GM12878 (cell line): ENCODE data around the gene EGFL8. TPM values are rescaled to one million over a fixed set of nuclear protein-coding genes. Genes with fewer than 3 reads are reported as not detected.

ENCODE experiments used
- ATAC-seq: fragments of 200-7000 bp; cut with Tn5 transposase; 3 replicates; pipeline ENCODE4 v1.9.1; 2020; ENCODE audit warnings: mild to moderate bottlenecking, moderate library complexity
- BruUV-seq: library from RNA; stranded (reverse); fragments of 400-500 nt; replicated peaks from 2 replicates; lab custom pipeline; 2021; lab: Mats Ljungman, UMichigan
- CTCF ChIA-PET: fragments of 300-600 bp; sonication (Branson Sonifier 250); formaldehyde crosslinking; extraction: SDS; loops from one replicate; lab custom pipeline; 2021; ENCODE audit warnings: inconsistent platforms; lab: Yijun Ruan, JAX
- POLR2A ChIA-PET: fragments of 350-600 bp; formaldehyde crosslinking; extraction: SDS; loops from one replicate; lab custom pipeline; 2021; ENCODE audit warnings: inconsistent platforms; lab: Charles Lee
- RAD21 ChIA-PET: fragments of 300-600 bp; sonication (Branson Sonifier 250); formaldehyde crosslinking; loops from one replicate; lab custom pipeline; 2023; ENCODE audit warnings: antibody characterized with exemption; ENCODE audit not compliant: unreplicated experiment; lab: Charles Lee
- SMC1A ChIA-PET: fragments of 300-600 bp; sonication (Branson Sonifier 250); formaldehyde crosslinking; loops from one replicate; lab custom pipeline; 2023; ENCODE audit not compliant: unreplicated experiment, uncharacterized antibody; lab: Charles Lee
- DNase-seq: peaks from one replicate; pipeline ENCODE4 v3.0.0-alpha.2; 2011; ENCODE audit warnings: low read depth, low spot score
- FAIRE-seq: peaks from 3 replicates; lab custom pipeline; 2011; peaks lifted over from hg19 to GRCh38; lab: Jason Lieb, UNC
- H2AFZ ChIP-seq: 2 replicates; pipeline ENCODE4 v1.6.0; 2011; ENCODE audit warnings: low read depth, low read length, control low read depth; ENCODE audit not compliant: control insufficient read depth
- H3K27ac ChIP-seq: 2 replicates; pipeline ENCODE4 v1.5.1; 2011; ENCODE audit warnings: control low read depth; ENCODE audit not compliant: control insufficient read depth, insufficient read depth
- H3K27me3 ChIP-seq, 2 experiments: replicated peaks in 1 of 2; 2 replicates each; pipeline versions ENCODE4 v1.6.0 to v1.6.1; 2011; ENCODE audit warnings: low read length in 1 of 2; ENCODE audit not compliant: control insufficient read depth in 2 of 2, insufficient read depth in 2 of 2
- H3K36me3 ChIP-seq, 2 experiments: 2 replicates each; pipeline ENCODE4 v1.5.1; 2011; ENCODE audit warnings: low read length in 1 of 2; ENCODE audit not compliant: control insufficient read depth in 2 of 2, insufficient read depth in 2 of 2
- H3K4me1 ChIP-seq: 2 replicates; pipeline ENCODE4 v1.6.1; 2011; ENCODE audit warnings: mild to moderate bottlenecking, low read length, moderate library complexity, mixed read lengths; ENCODE audit not compliant: control insufficient read depth, insufficient read depth
- H3K4me2 ChIP-seq: 2 replicates; pipeline ENCODE4 v1.6.0; 2011; ENCODE audit warnings: control low read depth; ENCODE audit not compliant: control insufficient read depth, insufficient read depth
- H3K4me3 ChIP-seq: fragments of 200-600 bp; sonication (generic); 2 replicates; pipeline ENCODE4 v1.5.1; 2016
- H3K79me2 ChIP-seq: 2 replicates; pipeline ENCODE4 v1.6.0; 2011; ENCODE audit warnings: low read length; ENCODE audit not compliant: control insufficient read depth, insufficient read depth
- H3K9ac ChIP-seq: 2 replicates; pipeline ENCODE4 v1.8.0; 2011; ENCODE audit warnings: low read length, control low read depth, mixed read lengths; ENCODE audit not compliant: control insufficient read depth, insufficient read depth
- H3K9me3 ChIP-seq: replicated peaks from 3 replicates; pipeline ENCODE4 v1.5.1; 2011; ENCODE audit warnings: mild to moderate bottlenecking, low read length; ENCODE audit not compliant: control insufficient read depth, insufficient read depth
- H4K20me1 ChIP-seq: 2 replicates; pipeline ENCODE4 v1.6.0; 2011; ENCODE audit not compliant: control insufficient read depth, insufficient read depth
- ASH2L ChIP-seq: fragments of 300-600, 200-600 bp; sonication (generic); IDR thresholded peaks from 2 replicates; pipeline ENCODE4 v1.6.1; 2017; ENCODE audit warnings: low read depth, mild to moderate bottlenecking, borderline replicate concordance
- ATF7 ChIP-seq: fragments of 450-650 bp; IDR thresholded peaks from 2 replicates; pipeline ENCODE4 v1.6.1; 2016; ENCODE audit warnings: low read depth, mild to moderate bottlenecking
- BMI1 ChIP-seq: fragments of 450-650 bp; IDR thresholded peaks from 2 replicates; pipeline ENCODE4 v1.6.1; 2016; ENCODE audit warnings: mild to moderate bottlenecking, moderate library complexity, borderline replicate concordance
- CHD1 ChIP-seq: IDR thresholded peaks from 2 replicates; pipeline ENCODE4 v1.6.1; 2012; ENCODE audit warnings: low read depth, low read length, improper control_type of control experiment
- EP300 ChIP-seq, 2 experiments: fragments of 150-350 bp in 1 of 2; IDR thresholded peaks; 2 replicates each; pipeline ENCODE4 v1.6.1; 2011 to 2012; ENCODE audit warnings: low read depth in 2 of 2, low read length in 2 of 2, borderline replicate concordance in 1 of 2, improper control_type of control experiment in 1 of 2, inconsistent platforms in 1 of 2; ENCODE audit not compliant: control insufficient read depth in 1 of 2
- HDAC6 ChIP-seq: fragments of 200-600 bp; sonication (generic); IDR thresholded peaks from one replicate; pipeline ENCODE4 v1.8.0; 2017; ENCODE audit warnings: antibody characterized with exemption; ENCODE audit not compliant: unreplicated experiment
- HDGF ChIP-seq: fragments of 450-650 bp; IDR thresholded peaks from 2 replicates; pipeline ENCODE4 v1.6.1; 2016; ENCODE audit warnings: antibody characterized with exemption
- RFX5 ChIP-seq: IDR thresholded peaks from 2 replicates; pipeline ENCODE4 v1.6.1; 2011; ENCODE audit warnings: low read depth, low read length, improper control_type of control experiment
- RUNX3 ChIP-seq: IDR thresholded peaks from 2 replicates; pipeline ENCODE4 v1.6.1; 2012; ENCODE audit warnings: low read length, inconsistent platforms
- SUZ12 ChIP-seq: fragments of 200-600 bp; sonication (generic); IDR thresholded peaks from one replicate; pipeline ENCODE4 v1.6.1; 2018; ENCODE audit warnings: antibody characterized with exemption, mild to moderate bottlenecking; ENCODE audit not compliant: unreplicated experiment
- WGBS: methylation state at CpG from one replicate; pipeline ENCODE4 v1.1.6; 2016; ENCODE audit warnings: low lambda C conversion rate; ENCODE audit not compliant: insufficient replicate concordance, insufficient coverage; ENCODE audit errors: missing lambda C conversion rate; 5-methylcytosine and 5-hydroxymethylcytosine counted together
- in situ Hi-C: fragments of 300-500 bp; cut with MboI; formaldehyde crosslinking; loops from 9 replicates; pipeline ENCODE4 v1.14.3; 2018; ENCODE audit warnings: mixed read lengths
- intact Hi-C: fragments of 100-400 bp; cut with micrococcal nuclease; formaldehyde crosslinking; loops from one replicate; pipeline ENCODE4 v1.14.2; 2022; ENCODE audit not compliant: unreplicated experiment
- polyA plus RNA-seq, 11 experiments: library from polyadenylated mRNA; depleted of rRNA in 4 of 11; unstranded in 6 of 11; stranded (reverse) in 5 of 11; fragments of >200 nt; fragmentation: Nextera tagmentation in 4 of 11; fragmentation: Illumina TruSeq in 1 of 11; extraction: Ambion mirVana in 4 of 11; extraction: Trizol in 1 of 11; gene quantifications; 1 replicate in 1 of 11; 2 replicates in 10 of 11; pipeline versions ENCODE4 v1.2.1 to v1.2.3, GENCODE V29; 2011 to 2016; ENCODE audit warnings: inconsistent platforms in 2 of 11, missing spikeins in 2 of 11, low read depth in 1 of 11
- total RNA-seq, 4 experiments: library from RNA; depleted of rRNA in 3 of 4; stranded (reverse); fragments of >200 nt in 3 of 4; fragmentation: Illumina TruSeq in 1 of 4; extraction: Trizol in 1 of 4; gene quantifications; 2 replicates each; pipeline versions ENCODE4 v1.2.1 to v1.2.3, GENCODE V29; 2013 to 2021
- TF ChIP-seq, protein P1 (sequence below), 3 experiments: IDR thresholded peaks in 2 of 3; conservative IDR thresholded peaks in 1 of 3; 2 replicates each; pipeline ENCODE4 v1.5.1; 2011; ENCODE audit warnings: low read depth in 3 of 3, low read length in 3 of 3, mild to moderate bottlenecking in 3 of 3, control low read depth in 2 of 3, moderate library complexity in 2 of 3, inconsistent platforms in 1 of 3, mixed read lengths in 1 of 3; ENCODE audit not compliant: control insufficient read depth in 2 of 3, insufficient read depth in 1 of 3; ENCODE audit errors: extremely low read depth in 1 of 3
- TF ChIP-seq, protein P2 (sequence below): fragments of 450-650 bp; IDR thresholded peaks from 2 replicates; pipeline ENCODE4 v1.6.1; 2017; ENCODE audit warnings: borderline replicate concordance
- TF ChIP-seq, protein P3 (sequence below): fragments of 450-650 bp; IDR thresholded peaks from 2 replicates; pipeline ENCODE4 v1.6.1; 2017; ENCODE audit warnings: mild to moderate bottlenecking, low read depth, inconsistent platforms; ENCODE audit not compliant: poor library complexity, severe bottlenecking
- TF ChIP-seq, protein P4 (sequence below): fragments of 450-650 bp; IDR thresholded peaks from 2 replicates; pipeline ENCODE4 v1.6.1; 2016; ENCODE audit warnings: mild to moderate bottlenecking

The EGFL8 gene
- total and polyA plus RNA-seq, 10 of the 15 experiments (the other 5 are each of a cell fraction or from before 2014, with no cell fraction given) = 0.07 to 3.5 (median 1.4) TPM

DNA sequence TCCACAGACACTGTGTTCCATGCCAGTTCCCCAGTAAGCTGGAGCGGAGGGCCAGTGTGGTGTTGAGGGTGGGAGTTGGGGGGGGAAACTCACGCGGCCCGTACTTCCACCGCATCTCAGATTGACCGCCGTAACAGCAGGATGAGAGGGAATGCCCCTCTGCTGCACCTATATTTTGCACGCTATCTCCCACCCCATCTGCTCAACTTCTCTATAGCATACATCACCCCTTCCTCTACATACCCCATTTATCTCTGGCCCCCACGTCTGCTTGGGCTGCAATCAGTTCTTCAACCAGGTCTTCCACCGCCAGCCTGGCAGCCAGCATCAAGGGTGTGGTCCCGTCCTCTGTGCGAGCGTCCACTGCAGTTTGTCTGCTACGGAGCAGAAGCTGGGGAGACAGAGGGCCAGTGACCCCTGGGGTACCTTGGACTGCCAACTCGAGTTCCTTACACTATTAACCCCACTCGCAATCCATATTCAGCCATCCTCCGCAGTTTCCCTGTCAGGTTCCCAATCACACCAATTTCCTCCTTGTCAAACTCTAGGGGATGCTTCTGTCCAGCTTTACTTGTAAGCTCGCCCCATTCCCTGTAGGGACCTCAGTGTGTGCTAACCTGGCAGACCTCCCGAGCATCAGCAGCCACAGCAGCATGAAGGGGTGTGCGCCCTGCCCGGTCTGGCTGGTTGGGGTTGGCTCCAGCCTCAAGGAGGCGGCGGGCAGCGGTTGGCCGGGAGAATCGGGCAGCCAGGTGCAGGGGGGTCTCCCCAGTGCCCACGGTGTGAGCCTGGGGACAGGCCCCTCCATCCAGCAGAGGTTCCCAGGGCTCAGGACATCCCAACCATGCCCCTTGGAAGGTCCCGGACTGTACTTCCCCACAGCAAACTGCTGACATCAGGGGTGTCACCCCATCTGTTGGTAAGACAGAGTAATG is 32.6 kb downstream of the EGFL8 start (continued):
- TF ChIP-seq EP300 (IDR thresholded peaks at IDR 0.05; ENCODE audit: borderline replicate concordance in 1 of 2, control insufficient read depth in 1 of 2, low read depth in 2 of 2, low read length in 2 of 2) = 0 out of 4 replicates have a peak, but pooled peaks of 1 of the 2 experiments have one; percentile 3

DNA sequence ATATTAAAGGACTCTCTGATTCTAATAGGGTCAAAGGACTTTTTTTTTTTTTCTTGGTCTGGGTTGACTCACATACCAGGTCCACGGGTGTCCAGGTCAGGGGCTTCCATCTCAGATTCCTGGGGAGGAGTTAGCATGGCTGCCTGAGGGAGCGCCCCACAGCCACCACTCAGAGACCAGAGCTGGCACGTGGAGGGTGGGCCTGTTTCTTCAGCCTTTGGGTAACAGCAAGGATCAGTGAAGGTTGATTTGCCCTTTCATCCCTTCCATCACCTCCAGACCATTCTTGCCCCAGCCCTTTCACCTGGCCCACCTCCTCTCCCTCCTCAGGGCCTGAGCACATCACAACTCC is 33.9 kb downstream of the EGFL8 start:
- WGBS = 67% methylated on average over 3 of the region's 3 CpGs
- Histone ChIP-seq H3K79me2 (peaks cover 7% of the 10 kb centered on the region), H3K4me1 (peaks cover 24% of the 10 kb centered on the region), H3K9ac (no peak overlapping the region), H3K9me3 (no peaks in the 10 kb centered on the region), H3K4me3 (no peak overlapping the region), H3K27ac (no peak overlapping the region), H3K4me2 (no peak overlapping the region), H3K27me3 (no peaks in the 10 kb centered on the region), H3K36me3 (no peaks in the 10 kb centered on the region), H2AFZ (no peak overlapping the region), H4K20me1 (no peaks in the 10 kb centered on the region)
- intact Hi-C loops (loop anchor here (5.0 kb wide), 1 partner anchor 39 kb away; no protein-coding TSS in a partner anchor), in situ Hi-C loops (no loop called here)
- FAIRE-seq (no peak), ATAC-seq (no peak), DNase-seq (no peak)
- ChIA-PET CTCF (no interaction called here), SMC1A (no interaction called here), RAD21 (interaction anchor here (1.1 kb wide), 1 partner anchor 79 kb away, joined by 3 read pairs; no protein-coding TSS in a partner anchor), POLR2A (interaction anchor here (1.1 to 1.2 kb wide), 2 partner anchors 9 to 22 kb away, joined by 5 read pairs; partner anchors contain the start of gene AGPAT1)
- BruUV-seq = no TSS peak
- TF ChIP-seq RUNX3 (no peak), ATF7 (no peak), SUZ12 (no peak), CHD1 (no peak), ASH2L (no peak), RFX5 (no peak), HDGF (no peak), BMI1 (no peak), HDAC6 (no peak)
- TF ChIP-seq, protein P1, sequence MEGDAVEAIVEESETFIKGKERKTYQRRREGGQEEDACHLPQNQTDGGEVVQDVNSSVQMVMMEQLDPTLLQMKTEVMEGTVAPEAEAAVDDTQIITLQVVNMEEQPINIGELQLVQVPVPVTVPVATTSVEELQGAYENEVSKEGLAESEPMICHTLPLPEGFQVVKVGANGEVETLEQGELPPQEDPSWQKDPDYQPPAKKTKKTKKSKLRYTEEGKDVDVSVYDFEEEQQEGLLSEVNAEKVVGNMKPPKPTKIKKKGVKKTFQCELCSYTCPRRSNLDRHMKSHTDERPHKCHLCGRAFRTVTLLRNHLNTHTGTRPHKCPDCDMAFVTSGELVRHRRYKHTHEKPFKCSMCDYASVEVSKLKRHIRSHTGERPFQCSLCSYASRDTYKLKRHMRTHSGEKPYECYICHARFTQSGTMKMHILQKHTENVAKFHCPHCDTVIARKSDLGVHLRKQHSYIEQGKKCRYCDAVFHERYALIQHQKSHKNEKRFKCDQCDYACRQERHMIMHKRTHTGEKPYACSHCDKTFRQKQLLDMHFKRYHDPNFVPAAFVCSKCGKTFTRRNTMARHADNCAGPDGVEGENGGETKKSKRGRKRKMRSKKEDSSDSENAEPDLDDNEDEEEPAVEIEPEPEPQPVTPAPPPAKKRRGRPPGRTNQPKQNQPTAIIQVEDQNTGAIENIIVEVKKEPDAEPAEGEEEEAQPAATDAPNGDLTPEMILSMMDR (IDR thresholded peaks at IDR 0.05 in 2 of 3, conservative IDR thresholded peaks at IDR 0.05 in 1 of 3; ENCODE audit: control insufficient read depth in 2 of 3, extremely low read depth in 1 of 3, insufficient read depth in 1 of 3, low read depth in 3 of 3, low read length in 3 of 3) = no peak
- TF ChIP-seq, protein P2, sequence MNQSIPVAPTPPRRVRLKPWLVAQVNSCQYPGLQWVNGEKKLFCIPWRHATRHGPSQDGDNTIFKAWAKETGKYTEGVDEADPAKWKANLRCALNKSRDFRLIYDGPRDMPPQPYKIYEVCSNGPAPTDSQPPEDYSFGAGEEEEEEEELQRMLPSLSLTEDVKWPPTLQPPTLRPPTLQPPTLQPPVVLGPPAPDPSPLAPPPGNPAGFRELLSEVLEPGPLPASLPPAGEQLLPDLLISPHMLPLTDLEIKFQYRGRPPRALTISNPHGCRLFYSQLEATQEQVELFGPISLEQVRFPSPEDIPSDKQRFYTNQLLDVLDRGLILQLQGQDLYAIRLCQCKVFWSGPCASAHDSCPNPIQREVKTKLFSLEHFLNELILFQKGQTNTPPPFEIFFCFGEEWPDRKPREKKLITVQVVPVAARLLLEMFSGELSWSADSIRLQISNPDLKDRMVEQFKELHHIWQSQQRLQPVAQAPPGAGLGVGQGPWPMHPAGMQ = no peak
- TF ChIP-seq, protein P3, sequence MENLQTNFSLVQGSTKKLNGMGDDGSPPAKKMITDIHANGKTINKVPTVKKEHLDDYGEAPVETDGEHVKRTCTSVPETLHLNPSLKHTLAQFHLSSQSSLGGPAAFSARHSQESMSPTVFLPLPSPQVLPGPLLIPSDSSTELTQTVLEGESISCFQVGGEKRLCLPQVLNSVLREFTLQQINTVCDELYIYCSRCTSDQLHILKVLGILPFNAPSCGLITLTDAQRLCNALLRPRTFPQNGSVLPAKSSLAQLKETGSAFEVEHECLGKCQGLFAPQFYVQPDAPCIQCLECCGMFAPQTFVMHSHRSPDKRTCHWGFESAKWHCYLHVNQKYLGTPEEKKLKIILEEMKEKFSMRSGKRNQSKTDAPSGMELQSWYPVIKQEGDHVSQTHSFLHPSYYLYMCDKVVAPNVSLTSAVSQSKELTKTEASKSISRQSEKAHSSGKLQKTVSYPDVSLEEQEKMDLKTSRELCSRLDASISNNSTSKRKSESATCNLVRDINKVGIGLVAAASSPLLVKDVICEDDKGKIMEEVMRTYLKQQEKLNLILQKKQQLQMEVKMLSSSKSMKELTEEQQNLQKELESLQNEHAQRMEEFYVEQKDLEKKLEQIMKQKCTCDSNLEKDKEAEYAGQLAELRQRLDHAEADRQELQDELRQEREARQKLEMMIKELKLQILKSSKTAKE = no peak
- TF ChIP-seq, protein P4, sequence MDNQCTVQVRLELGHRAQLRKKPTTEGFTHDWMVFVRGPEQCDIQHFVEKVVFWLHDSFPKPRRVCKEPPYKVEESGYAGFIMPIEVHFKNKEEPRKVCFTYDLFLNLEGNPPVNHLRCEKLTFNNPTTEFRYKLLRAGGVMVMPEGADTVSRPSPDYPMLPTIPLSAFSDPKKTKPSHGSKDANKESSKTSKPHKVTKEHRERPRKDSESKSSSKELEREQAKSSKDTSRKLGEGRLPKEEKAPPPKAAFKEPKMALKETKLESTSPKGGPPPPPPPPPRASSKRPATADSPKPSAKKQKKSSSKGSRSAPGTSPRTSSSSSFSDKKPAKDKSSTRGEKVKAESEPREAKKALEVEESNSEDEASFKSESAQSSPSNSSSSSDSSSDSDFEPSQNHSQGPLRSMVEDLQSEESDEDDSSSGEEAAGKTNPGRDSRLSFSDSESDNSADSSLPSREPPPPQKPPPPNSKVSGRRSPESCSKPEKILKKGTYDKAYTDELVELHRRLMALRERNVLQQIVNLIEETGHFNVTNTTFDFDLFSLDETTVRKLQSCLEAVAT = no peak
